Glutamatergic neuron (in vitro differentiated cells): ENCODE measurements around the gene TTC8. TPM values are rescaled to one million over a fixed set of nuclear protein-coding genes. Genes with fewer than 3 reads are reported as not detected.

Experiments
- DNase-seq: peaks from one replicate; pipeline ENCODE4 v3.0.0; 2022
- H3K27ac Mint-ChIP-seq: one replicate; pipeline ENCODE4 v1.8.0; 2020; ENCODE audit warnings: mild to moderate bottlenecking, mixed read lengths, inconsistent platforms; ENCODE audit not compliant: unreplicated experiment
- H3K27me3 Mint-ChIP-seq: one replicate; pipeline ENCODE4 v1.8.0; 2020; ENCODE audit warnings: mild to moderate bottlenecking, moderate library complexity, mixed read lengths, inconsistent platforms; ENCODE audit not compliant: unreplicated experiment
- H3K36me3 Mint-ChIP-seq: one replicate; pipeline ENCODE4 v1.8.0; 2020; ENCODE audit warnings: mild to moderate bottlenecking, mixed read lengths, inconsistent platforms; ENCODE audit not compliant: unreplicated experiment
- H3K4me1 Mint-ChIP-seq: one replicate; pipeline ENCODE4 v1.8.0; 2020; ENCODE audit warnings: mild to moderate bottlenecking, low read depth, mixed read lengths, inconsistent platforms; ENCODE audit not compliant: unreplicated experiment
- H3K4me3 Mint-ChIP-seq: one replicate; pipeline ENCODE4 v1.8.0; 2020; ENCODE audit warnings: mild to moderate bottlenecking, mixed read lengths, inconsistent platforms; ENCODE audit not compliant: unreplicated experiment
- H3K9me3 Mint-ChIP-seq: one replicate; pipeline ENCODE4 v1.8.0; 2020; ENCODE audit warnings: mild to moderate bottlenecking, moderate library complexity, mixed read lengths, inconsistent platforms; ENCODE audit not compliant: unreplicated experiment
- CTCF ChIP-seq: fragments of 200-600 bp; sonication (generic); IDR thresholded peaks from one replicate; pipeline ENCODE4 v1.5.0; 2021; ENCODE audit not compliant: partially characterized antibody, unreplicated experiment
- total RNA-seq: library from RNA; stranded (reverse); fragmentation: NEBNext Ultra II Directional; extraction: Animal tissue kit (Norgen Biotek cat#: 25700); gene quantifications from one replicate; pipeline ENCODE4 v1.2.1, GENCODE V29; 2021; ENCODE audit not compliant: unreplicated experiment

The TTC8 gene
- total RNA-seq, 1 donor from 2014 or later: 7.6 TPM

- DNase-seq: no peak
- no peaks in the 10 kb centered on the region for H3K4me1 Mint-ChIP-seq
- no peaks in the 10 kb centered on the region for H3K9me3 Mint-ChIP-seq
- H3K27ac Mint-ChIP-seq: no peak overlapping the region
- TF ChIP-seq CTCF: no peak
- H3K27me3 Mint-ChIP-seq: no peaks in the 10 kb centered on the region
- no peak overlapping the region for H3K4me3 Mint-ChIP-seq
- H3K36me3 Mint-ChIP-seq: no peaks in the 10 kb centered on the region
Observed at GRCh38 chr14:88902850-88903249, 78.4 kb downstream of the TTC8 start.

- H3K27ac Mint-ChIP-seq: no peak overlapping the region
- DNase-seq: no peak
- TF ChIP-seq CTCF: no peak
- no peaks in the 10 kb centered on the region for H3K27me3 Mint-ChIP-seq
- no peaks in the 10 kb centered on the region for H3K9me3 Mint-ChIP-seq
- no peaks in the 10 kb centered on the region for H3K36me3 Mint-ChIP-seq
- H3K4me1 Mint-ChIP-seq: no peaks in the 10 kb centered on the region
- no peak overlapping the region for H3K4me3 Mint-ChIP-seq
Observed at GRCh38 chr14:88904206-88904647, 79.8 kb downstream of the TTC8 start.

DNA sequence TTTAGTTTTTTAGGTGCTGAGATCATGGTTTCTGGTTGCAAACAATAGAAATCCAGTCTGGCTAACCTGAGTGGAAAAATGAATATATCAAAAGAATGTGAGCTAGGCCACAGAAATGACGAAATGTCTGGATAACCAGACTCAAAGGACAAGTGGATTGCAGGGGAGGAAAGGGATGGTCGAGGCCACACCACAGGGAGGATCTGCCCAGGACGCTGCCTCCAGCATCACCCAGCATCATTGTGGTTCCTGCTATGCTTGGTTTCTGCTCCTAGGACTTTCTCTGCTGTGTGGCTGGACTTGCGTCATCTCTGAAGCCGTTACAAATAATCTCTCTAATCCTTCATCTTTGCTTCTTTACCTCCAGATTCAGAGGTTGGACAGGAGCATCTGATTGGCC, 80.4 kb downstream of the TTC8 start:
- H3K4me1 Mint-ChIP-seq: no peaks in the 10 kb centered on the region
- no peak for DNase-seq
- no peaks in the 10 kb centered on the region for H3K36me3 Mint-ChIP-seq
- H3K9me3 Mint-ChIP-seq: no peaks in the 10 kb centered on the region
- H3K4me3 Mint-ChIP-seq: no peak overlapping the region
- no peak overlapping the region for H3K27ac Mint-ChIP-seq
- H3K27me3 Mint-ChIP-seq: no peaks in the 10 kb centered on the region
- TF ChIP-seq CTCF: no peak

- Mint-ChIP-seq H3K9me3 (no peaks in the 10 kb centered on the region), H3K4me3 (no peak overlapping the region), H3K36me3 (no peaks in the 10 kb centered on the region), H3K27me3 (no peaks in the 10 kb centered on the region), H3K4me1 (no peaks in the 10 kb centered on the region), H3K27ac (no peak overlapping the region)
- no peak for DNase-seq
- TF ChIP-seq CTCF: no peak
Observed at GRCh38 chr14:88908216-88908615, 83.8 kb downstream of the TTC8 start.

- no peak overlapping the region for H3K27ac Mint-ChIP-seq
- peaks cover 4% of the 10 kb centered on the region for H3K9me3 Mint-ChIP-seq
- peaks cover 4% of the 10 kb centered on the region for H3K36me3 Mint-ChIP-seq
- no peak for DNase-seq
- no peak for TF ChIP-seq CTCF
- no peak overlapping the region for H3K4me3 Mint-ChIP-seq
- H3K4me1 Mint-ChIP-seq: no peaks in the 10 kb centered on the region
- H3K27me3 Mint-ChIP-seq: peaks cover 2% of the 10 kb centered on the region
Observed at GRCh38 chr14:88910386-88910785, 85.9 kb downstream of the TTC8 start.
